HEK293T (cell line): ENCODE measurements around the gene CISD3.

Experiments
- BHLHE40 ChIP-seq: fragments of 450-650 bp; IDR thresholded peaks from 2 replicates; pipeline ENCODE4 v1.6.1; 2016; ENCODE audit warnings: mild to moderate bottlenecking, moderate library complexity, borderline replicate concordance
- ELF4 ChIP-seq: fragments of 450-650 bp; IDR thresholded peaks from 2 replicates; pipeline ENCODE4 v1.6.1; 2017; ENCODE audit warnings: antibody characterized with exemption
- FOXA1 ChIP-seq: fragments of 450-650 bp; IDR thresholded peaks from 2 replicates; pipeline ENCODE4 v1.6.1; 2016; ENCODE audit warnings: mild to moderate bottlenecking
- PKNOX1 ChIP-seq: fragments of 450-650 bp; IDR thresholded peaks from 2 replicates; pipeline ENCODE4 v1.6.1; 2016
- SP1 ChIP-seq: fragments of 450-650 bp; IDR thresholded peaks from 2 replicates; pipeline ENCODE4 v1.6.1; 2017
- ZNF384 ChIP-seq: fragments of 450-650 bp; IDR thresholded peaks from 2 replicates; pipeline ENCODE4 v1.6.1; 2016

DNA sequence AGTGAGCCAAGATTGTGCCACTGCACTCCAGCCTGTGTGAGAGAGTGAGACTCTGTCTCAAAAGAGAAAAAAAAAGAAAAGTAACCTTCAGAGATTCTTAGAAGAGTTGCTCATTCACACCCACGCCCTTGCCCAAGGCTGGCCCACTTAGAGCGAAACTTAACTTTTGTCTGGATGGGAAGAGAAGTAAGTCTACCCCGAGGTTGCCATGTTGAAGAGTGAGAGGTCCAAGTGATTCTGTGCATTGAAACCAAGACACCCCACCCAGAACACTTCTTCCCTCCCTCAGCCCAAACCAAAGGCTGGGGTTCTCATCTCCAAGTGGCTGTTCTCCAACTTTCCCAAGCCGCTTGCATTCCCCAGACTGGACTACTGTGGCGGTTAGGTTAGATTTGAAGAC, 2.4 kb upstream of the CISD3 start:
- no peak for TF ChIP-seq ELF4
- TF ChIP-seq FOXA1 = no peak
- TF ChIP-seq ZNF384 = no peak
- TF ChIP-seq SP1 = no peak
- TF ChIP-seq PKNOX1 = no peak
- TF ChIP-seq BHLHE40 = no peak
